Left lung (tissue), 10 donors: Measurements from ENCODE around the gene CCDC74A. TPM values are rescaled to one million over a fixed set of nuclear protein-coding genes. Genes with fewer than 3 reads are reported as not detected.
"Not testable (repeated sequence)": the region's sequence is repeated elsewhere in the genome, so short reads cannot be mapped to it uniquely, and the experiment has no call there.

ENCODE experiments used
- ATAC-seq: fragments of 200-7000 bp; cut with Tn5 transposase; one replicate; pipeline ENCODE4 v1.9.1; 2020; ENCODE audit warnings: moderate library complexity
- DNase-seq, 4 donors: peaks; one replicate each; pipeline ENCODE4 v3.0.0-alpha.2; 2013 to 2020
- H3K27ac ChIP-seq, 2 donors: fragments of 200-600 bp; sonication (generic) in 1 of 2; one replicate each; pipeline versions ENCODE4 v1.5.0 to v1.8.0; 2020 to 2021
- H3K27me3 ChIP-seq, 2 donors: fragments of 200-600 bp; sonication (generic) in 1 of 2; one replicate each; pipeline versions ENCODE4 v1.5.0 to v1.8.0; 2020 to 2021
- H3K36me3 ChIP-seq, 2 donors: fragments of 200-600 bp; sonication (generic) in 1 of 2; one replicate each; pipeline versions ENCODE4 v1.5.0 to v1.8.0; 2020 to 2021
- H3K4me1 ChIP-seq, 2 donors: fragments of 200-600 bp; one replicate each; pipeline ENCODE4 v1.8.0; 2021
- H3K4me3 ChIP-seq, 2 donors: fragments of 200-600 bp; sonication (generic) in 1 of 2; one replicate each; pipeline versions ENCODE4 v1.5.0 to v1.8.0; 2020 to 2021; ENCODE audit warnings: mild to moderate bottlenecking in 1 of 2
- H3K9me3 ChIP-seq, 2 donors: fragments of 200-600 bp; sonication (generic) in 1 of 2; one replicate each; pipeline versions ENCODE4 v1.5.0 to v1.8.0; 2020 to 2021
- CTCF ChIP-seq, 2 donors: fragments of 200-600 bp; sonication (generic) in 1 of 2; IDR thresholded peaks; one replicate each; pipeline versions ENCODE4 v1.5.0 to v1.8.0; 2021; ENCODE audit warnings: antibody characterized with exemption in 2 of 2
- intact Hi-C, 2 donors: fragments of 100-400 bp; cut with DNase I; formaldehyde crosslinking; loops; one replicate each; pipeline versions ENCODE4 v1.11.2 to v1.14.2; 2022
- polyA plus RNA-seq, 6 donors: library from polyadenylated mRNA; unstranded; fragments of 120-200 nt; gene quantifications; one replicate each; pipeline ENCODE4 v1.2.1, GENCODE V29; 2013; ENCODE audit not compliant: insufficient read length in 6 of 6
- total RNA-seq, 2 donors: library from RNA; stranded (reverse); fragmentation: NEBNext Ultra II Directional; extraction: Animal tissue kit (Norgen Biotek cat#: 25700); gene quantifications; one replicate each; pipeline ENCODE4 v1.2.1, GENCODE V29; 2021
- donor health status: DM: no; HTN: yes; CAD: no.
- donor health status: DM: no; HTN: no; CAD: no.

Gene CCDC74A
- total and polyA plus RNA-seq, 8 donors: 2.7 to 10.6 (median 7.6) TPM

DNA sequence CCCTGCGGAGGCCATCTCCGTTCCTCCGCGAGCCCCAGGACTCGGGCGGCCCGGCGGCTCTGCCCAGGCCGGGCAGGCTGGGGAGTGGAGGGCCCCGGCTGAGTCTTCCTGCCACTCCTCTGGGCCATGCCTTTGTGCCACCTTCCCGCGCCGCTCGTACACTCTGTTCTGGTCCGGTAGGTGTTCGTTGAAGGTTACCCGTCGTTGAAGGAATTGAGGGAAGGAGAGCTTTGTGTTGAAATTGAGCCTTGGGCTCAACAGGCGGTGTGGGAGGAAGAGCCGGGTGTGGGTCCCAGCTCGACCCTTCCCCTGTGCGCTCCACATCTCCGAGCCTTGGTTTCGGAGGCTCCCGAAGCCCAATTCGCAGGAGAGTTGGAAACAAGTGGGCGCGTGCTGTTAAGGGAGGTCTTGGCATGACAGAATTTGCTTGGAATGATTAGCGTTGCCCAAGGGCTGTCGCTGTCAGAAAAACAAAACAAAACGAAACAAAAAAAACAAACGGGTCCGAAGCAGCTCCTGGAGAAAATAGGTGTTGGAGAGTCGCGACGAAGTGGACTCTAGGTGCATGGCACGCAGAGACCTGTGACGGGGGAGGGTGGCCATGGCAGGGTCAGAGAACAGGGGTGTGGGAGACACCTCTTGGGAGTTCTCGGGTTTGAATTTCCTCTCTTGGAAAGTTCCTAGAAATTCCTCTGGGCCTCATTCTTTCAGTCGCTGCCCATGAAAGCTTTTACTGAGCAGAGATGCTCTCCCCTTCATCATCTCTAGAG, 34.3 kb upstream of the CCDC74A start:
- intact Hi-C loops: no loop called here
- Histone ChIP-seq H3K27ac (peak overlapping the region; percentile 86 to 87), H3K27me3 (no peaks in the 10 kb centered on the region), H3K4me1 (peaks cover 16 to 28% of the 10 kb centered on the region in 2 donors), H3K4me3 (peak overlapping the region; percentile 70 to 75), H3K9me3 (no peaks in the 10 kb centered on the region), H3K36me3 (peaks cover 0 to 5% of the 10 kb centered on the region in 2 donors)
- ATAC-seq (peak; percentile 35), DNase-seq (peak in 1 of 4 donors; percentile 2)
- TF ChIP-seq CTCF (IDR thresholded peaks at IDR 0.05): no peak

DNA sequence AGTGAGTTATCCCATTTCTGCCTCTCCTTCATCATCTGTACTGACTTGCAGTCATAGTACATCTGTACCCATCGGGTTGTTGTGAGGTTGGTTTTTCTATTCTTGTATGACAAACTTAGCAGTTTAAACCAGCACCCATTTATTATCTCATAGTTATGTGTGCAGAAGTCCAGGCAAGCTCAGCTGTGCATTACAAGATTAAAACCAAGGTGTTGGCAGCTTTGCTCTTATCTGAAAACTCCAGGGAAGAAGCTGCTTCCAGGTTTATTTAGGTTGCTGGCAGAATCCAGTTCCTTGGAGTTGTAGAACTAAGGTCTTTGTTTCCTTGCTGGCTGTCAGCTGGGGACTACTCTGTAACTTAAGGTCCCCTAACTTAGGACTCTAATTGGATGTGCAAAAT, 32.2 kb upstream of the CCDC74A start:
- H3K4me3 ChIP-seq, H3K27me3 ChIP-seq, DNase-seq, H3K9me3 ChIP-seq, ATAC-seq, H3K27ac ChIP-seq, intact Hi-C loops: not testable (repeated sequence)
- peaks cover 16 to 28% of the 10 kb centered on the region in 2 donors for H3K4me1 ChIP-seq
- H3K36me3 ChIP-seq: peaks cover 0 to 26% of the 10 kb centered on the region in 2 donors

DNA sequence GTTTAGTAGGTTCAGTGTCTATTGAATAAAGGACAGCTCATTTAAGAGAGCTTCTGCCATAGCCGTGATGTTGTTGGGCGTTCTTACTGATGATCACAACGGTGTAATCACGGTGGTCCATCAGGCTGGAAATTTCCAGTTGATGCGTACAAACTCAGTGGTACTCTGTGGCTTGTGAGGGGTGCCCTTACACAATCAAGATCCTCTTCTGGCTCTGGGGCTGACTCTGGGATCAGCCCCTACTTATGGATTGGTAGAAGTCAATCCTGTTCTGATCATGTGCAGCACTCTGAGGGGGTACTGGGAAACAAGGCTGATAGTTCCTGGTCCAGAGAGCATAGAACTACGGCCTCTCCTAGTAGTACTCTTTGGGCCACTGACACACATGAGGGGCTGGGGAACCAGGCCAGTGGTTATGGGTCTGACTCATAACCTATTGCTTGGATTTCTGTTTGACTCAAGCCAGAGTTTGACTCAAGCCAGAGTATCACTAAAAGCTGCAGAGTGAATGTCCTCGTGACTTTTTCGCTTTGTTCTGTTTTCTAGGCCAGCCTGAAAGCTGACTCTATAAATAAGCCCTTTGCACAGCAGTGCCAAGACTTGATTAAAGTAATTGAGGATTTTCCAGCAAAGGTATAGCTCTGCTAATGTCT, 29.2 kb upstream of the CCDC74A start:
- not testable (repeated sequence) for ATAC-seq, H3K27ac ChIP-seq

GRCh38 chr2:131503587-131503986, 24.1 kb upstream of the CCDC74A start:
- DNase-seq, H3K27ac ChIP-seq, H3K4me3 ChIP-seq, H3K27me3 ChIP-seq, H3K4me1 ChIP-seq, ATAC-seq, intact Hi-C loops, H3K9me3 ChIP-seq: not testable (repeated sequence)
- peaks cover 0 to 100% of the 10 kb centered on the region in 2 donors for H3K36me3 ChIP-seq

More for the DNA sequence above, 29.2 kb upstream of the CCDC74A start:
- DNase-seq, H3K27me3 ChIP-seq, H3K4me3 ChIP-seq, intact Hi-C loops, H3K9me3 ChIP-seq: not testable (repeated sequence)
- Histone ChIP-seq H3K36me3 (peaks cover 0 to 55% of the 10 kb centered on the region in 2 donors), H3K4me1 (peaks cover 9 to 20% of the 10 kb centered on the region in 2 donors)

DNA sequence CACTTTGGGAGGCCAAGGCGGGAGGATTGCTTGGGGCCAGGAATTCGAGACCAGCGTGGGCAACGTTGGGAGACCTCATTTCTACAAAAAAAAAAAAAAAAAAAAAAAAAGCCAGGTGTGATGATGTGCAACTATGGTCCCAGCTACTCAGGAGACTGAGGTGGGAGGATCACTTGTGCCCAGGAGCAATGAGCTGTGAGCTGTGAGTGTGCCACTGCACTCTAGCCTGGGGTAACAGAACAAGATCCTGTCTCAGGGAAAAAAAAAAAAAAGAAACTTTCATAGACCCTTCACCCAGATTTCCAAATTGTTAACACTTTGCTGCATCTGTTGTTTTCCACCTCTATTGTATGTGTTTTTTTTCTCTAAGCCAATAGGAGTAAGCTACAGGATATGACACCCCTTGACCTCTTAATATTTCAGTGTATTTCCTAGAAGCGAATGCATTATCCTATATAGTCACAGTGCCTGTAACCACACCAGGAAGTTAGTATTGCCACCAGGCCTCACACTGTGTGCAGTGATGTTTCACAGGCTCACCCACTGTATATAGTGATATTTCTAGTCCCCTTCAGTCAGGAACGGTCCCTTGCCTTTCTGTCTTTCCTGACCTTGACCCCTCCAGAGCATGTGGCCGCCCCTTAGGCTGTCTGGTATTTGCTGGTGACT, 23.5 kb upstream of the CCDC74A start:
- H3K27me3 ChIP-seq, ATAC-seq, H3K4me1 ChIP-seq, H3K4me3 ChIP-seq, H3K9me3 ChIP-seq, intact Hi-C loops, H3K27ac ChIP-seq, DNase-seq: not testable (repeated sequence)
- peaks cover 0 to 99% of the 10 kb centered on the region in 2 donors for H3K36me3 ChIP-seq

DNA sequence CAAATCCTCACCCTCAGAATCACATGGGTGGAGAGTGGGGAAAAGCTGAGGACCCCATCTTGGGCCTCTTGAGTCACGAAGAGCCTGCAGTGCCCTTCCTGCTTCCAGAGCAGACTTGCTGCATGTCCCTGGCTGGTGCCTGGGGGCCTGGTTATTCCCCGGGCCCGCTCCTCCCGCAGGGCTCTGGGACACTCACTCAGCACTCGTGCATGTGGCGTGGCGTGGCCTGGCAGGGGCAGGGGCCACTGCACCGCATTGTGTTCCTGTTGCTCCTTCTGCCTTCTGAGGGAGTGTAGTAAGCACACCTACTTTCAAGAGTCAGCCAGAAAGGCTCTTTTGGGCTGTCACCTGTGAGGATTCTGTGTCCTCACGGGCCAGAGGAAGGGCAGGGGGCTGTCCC, 18.1 kb upstream of the CCDC74A start:
- H3K27me3 ChIP-seq: no peaks in the 10 kb centered on the region
- intact Hi-C loops: no loop called here
- H3K27ac ChIP-seq: no peak overlapping the region
- TF ChIP-seq CTCF (IDR thresholded peaks at IDR 0.05): no peak
- H3K4me3 ChIP-seq: no peak overlapping the region
- ATAC-seq (no peak), DNase-seq (no peak)
- peaks cover 0 to 97% of the 10 kb centered on the region in 2 donors for H3K36me3 ChIP-seq
- H3K4me1 ChIP-seq: no peaks in the 10 kb centered on the region
- H3K9me3 ChIP-seq: no peaks in the 10 kb centered on the region

- H3K27ac ChIP-seq, intact Hi-C loops, H3K9me3 ChIP-seq, H3K27me3 ChIP-seq, H3K4me1 ChIP-seq, H3K4me3 ChIP-seq, ATAC-seq: not testable (repeated sequence)
- peak in 1 of 4 donors; percentile 42 for DNase-seq
- peaks cover 0 to 90% of the 10 kb centered on the region in 2 donors for H3K36me3 ChIP-seq
Measured at GRCh38 chr2:131511291-131511968, 16.3 kb upstream of the CCDC74A start.

- ATAC-seq, H3K4me1 ChIP-seq, H3K9me3 ChIP-seq, H3K27ac ChIP-seq, H3K27me3 ChIP-seq, H3K4me3 ChIP-seq, intact Hi-C loops: not testable (repeated sequence)
- H3K36me3 ChIP-seq: peaks cover 0 to 90% of the 10 kb centered on the region in 2 donors
- DNase-seq: peak in 1 of 4 donors; percentile 18
Measured at GRCh38 chr2:131511969-131512870, 15.5 kb upstream of the CCDC74A start.

- intact Hi-C loops: not testable (repeated sequence)
Measured at GRCh38 chr2:131514408-131515166, 13.1 kb upstream of the CCDC74A start.

More at GRCh38 chr2:131514408-131515166, 13.1 kb upstream of the CCDC74A start:
- not testable (repeated sequence) for H3K27me3 ChIP-seq, ATAC-seq, H3K27ac ChIP-seq, DNase-seq, H3K9me3 ChIP-seq, H3K4me1 ChIP-seq, H3K4me3 ChIP-seq
- peaks cover 0 to 91% of the 10 kb centered on the region in 2 donors for H3K36me3 ChIP-seq
